Glutamatergic neuron (in vitro differentiated cells): ENCODE measurements around the gene VTI1A. TPM values are rescaled to one million over a fixed set of nuclear protein-coding genes. Genes with fewer than 3 reads are reported as not detected.

Experiments used
- DNase-seq: peaks from one replicate; pipeline ENCODE4 v3.0.0; 2022
- H3K27ac Mint-ChIP-seq: one replicate; pipeline ENCODE4 v1.8.0; 2020; ENCODE audit warnings: mild to moderate bottlenecking, mixed read lengths, inconsistent platforms; ENCODE audit not compliant: unreplicated experiment
- H3K27me3 Mint-ChIP-seq: one replicate; pipeline ENCODE4 v1.8.0; 2020; ENCODE audit warnings: mild to moderate bottlenecking, moderate library complexity, mixed read lengths, inconsistent platforms; ENCODE audit not compliant: unreplicated experiment
- H3K36me3 Mint-ChIP-seq: one replicate; pipeline ENCODE4 v1.8.0; 2020; ENCODE audit warnings: mild to moderate bottlenecking, mixed read lengths, inconsistent platforms; ENCODE audit not compliant: unreplicated experiment
- H3K4me1 Mint-ChIP-seq: one replicate; pipeline ENCODE4 v1.8.0; 2020; ENCODE audit warnings: mild to moderate bottlenecking, low read depth, mixed read lengths, inconsistent platforms; ENCODE audit not compliant: unreplicated experiment
- H3K4me3 Mint-ChIP-seq: one replicate; pipeline ENCODE4 v1.8.0; 2020; ENCODE audit warnings: mild to moderate bottlenecking, mixed read lengths, inconsistent platforms; ENCODE audit not compliant: unreplicated experiment
- H3K9me3 Mint-ChIP-seq: one replicate; pipeline ENCODE4 v1.8.0; 2020; ENCODE audit warnings: mild to moderate bottlenecking, moderate library complexity, mixed read lengths, inconsistent platforms; ENCODE audit not compliant: unreplicated experiment
- CTCF ChIP-seq: fragments of 200-600 bp; sonication (generic); IDR thresholded peaks from one replicate; pipeline ENCODE4 v1.5.0; 2021; ENCODE audit not compliant: partially characterized antibody, unreplicated experiment
- total RNA-seq: library from RNA; stranded (reverse); fragmentation: NEBNext Ultra II Directional; extraction: Animal tissue kit (Norgen Biotek cat#: 25700); gene quantifications from one replicate; pipeline ENCODE4 v1.2.1, GENCODE V29; 2021; ENCODE audit not compliant: unreplicated experiment

The VTI1A gene
- total RNA-seq, 1 donor from 2014 or later = 61.0 TPM

GRCh38 chr10:112839928-112840654, 393.1 kb downstream of the VTI1A start:
- H3K9me3 Mint-ChIP-seq = peaks cover 2% of the 10 kb centered on the region

GRCh38 chr10:112841549-112841948, 394.5 kb downstream of the VTI1A start:
- Mint-ChIP-seq H3K4me1 (no peaks in the 10 kb centered on the region), H3K36me3 (no peaks in the 10 kb centered on the region), H3K4me3 (no peak overlapping the region), H3K27me3 (no peaks in the 10 kb centered on the region), H3K27ac (no peak overlapping the region), H3K9me3 (peaks cover 2% of the 10 kb centered on the region)
- no peak for TF ChIP-seq CTCF
- DNase-seq = no peak

More at GRCh38 chr10:112839928-112840654, 393.1 kb downstream of the VTI1A start:
- no peak for DNase-seq
- Mint-ChIP-seq H3K36me3 (no peaks in the 10 kb centered on the region), H3K4me3 (no peak overlapping the region), H3K27me3 (no peaks in the 10 kb centered on the region), H3K27ac (no peak overlapping the region), H3K4me1 (peaks cover 9% of the 10 kb centered on the region)
- no peak for TF ChIP-seq CTCF

DNA sequence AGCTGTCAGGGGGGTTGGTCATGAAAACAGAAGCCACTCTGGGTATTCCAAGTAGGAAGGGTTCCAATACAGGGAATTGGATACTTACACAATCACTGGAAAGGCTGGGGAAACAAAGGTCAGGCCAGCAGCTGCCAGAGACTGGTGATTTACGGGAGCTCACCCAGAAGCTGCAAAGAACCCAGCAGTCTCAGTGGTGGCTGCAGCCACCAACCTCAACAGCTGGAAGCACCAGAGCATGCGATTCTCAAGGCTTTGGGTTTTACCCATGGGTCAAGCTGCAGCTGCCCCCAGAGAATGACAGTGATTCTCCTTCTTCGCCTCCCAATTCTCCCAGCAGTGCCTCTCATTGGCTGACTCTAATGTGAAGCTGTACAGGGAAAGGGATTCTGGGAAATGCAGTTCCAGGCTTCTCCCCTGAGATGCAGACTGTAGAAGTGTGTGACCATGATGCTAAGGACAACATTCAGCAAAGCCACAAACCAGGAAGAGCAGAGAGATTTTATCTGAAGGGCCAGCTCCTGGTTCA, 395.9 kb downstream of the VTI1A start:
- Mint-ChIP-seq H3K27me3 (no peaks in the 10 kb centered on the region), H3K9me3 (peaks cover 2% of the 10 kb centered on the region), H3K4me3 (no peak overlapping the region), H3K4me1 (no peaks in the 10 kb centered on the region), H3K36me3 (peaks cover 9% of the 10 kb centered on the region), H3K27ac (no peak overlapping the region)
- no peak for DNase-seq
- no peak for TF ChIP-seq CTCF

DNA sequence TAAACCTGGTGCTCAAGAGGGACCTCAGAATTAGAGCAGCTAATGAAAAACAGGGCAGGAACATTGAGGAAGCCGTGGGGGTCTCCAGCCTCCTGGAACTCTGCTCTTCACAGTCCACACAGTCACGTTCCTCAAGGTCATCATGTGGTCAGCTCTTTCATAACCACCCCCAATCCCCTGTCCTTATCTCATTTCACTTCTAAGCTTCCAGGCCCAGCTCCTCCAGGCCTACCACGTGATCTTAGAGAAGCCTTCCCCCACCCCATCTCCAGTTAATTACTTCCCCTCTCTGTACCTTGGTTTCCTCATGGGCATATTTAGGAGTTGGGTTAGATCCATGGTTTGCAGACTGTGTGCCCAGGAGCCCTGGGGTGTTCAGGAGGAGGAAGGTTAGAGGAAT, 396.6 kb downstream of the VTI1A start:
- Mint-ChIP-seq H3K27ac (no peak overlapping the region), H3K9me3 (no peaks in the 10 kb centered on the region), H3K36me3 (peaks cover 15% of the 10 kb centered on the region), H3K27me3 (no peaks in the 10 kb centered on the region), H3K4me1 (no peaks in the 10 kb centered on the region), H3K4me3 (no peak overlapping the region)
- TF ChIP-seq CTCF = no peak
- no peak for DNase-seq

DNA sequence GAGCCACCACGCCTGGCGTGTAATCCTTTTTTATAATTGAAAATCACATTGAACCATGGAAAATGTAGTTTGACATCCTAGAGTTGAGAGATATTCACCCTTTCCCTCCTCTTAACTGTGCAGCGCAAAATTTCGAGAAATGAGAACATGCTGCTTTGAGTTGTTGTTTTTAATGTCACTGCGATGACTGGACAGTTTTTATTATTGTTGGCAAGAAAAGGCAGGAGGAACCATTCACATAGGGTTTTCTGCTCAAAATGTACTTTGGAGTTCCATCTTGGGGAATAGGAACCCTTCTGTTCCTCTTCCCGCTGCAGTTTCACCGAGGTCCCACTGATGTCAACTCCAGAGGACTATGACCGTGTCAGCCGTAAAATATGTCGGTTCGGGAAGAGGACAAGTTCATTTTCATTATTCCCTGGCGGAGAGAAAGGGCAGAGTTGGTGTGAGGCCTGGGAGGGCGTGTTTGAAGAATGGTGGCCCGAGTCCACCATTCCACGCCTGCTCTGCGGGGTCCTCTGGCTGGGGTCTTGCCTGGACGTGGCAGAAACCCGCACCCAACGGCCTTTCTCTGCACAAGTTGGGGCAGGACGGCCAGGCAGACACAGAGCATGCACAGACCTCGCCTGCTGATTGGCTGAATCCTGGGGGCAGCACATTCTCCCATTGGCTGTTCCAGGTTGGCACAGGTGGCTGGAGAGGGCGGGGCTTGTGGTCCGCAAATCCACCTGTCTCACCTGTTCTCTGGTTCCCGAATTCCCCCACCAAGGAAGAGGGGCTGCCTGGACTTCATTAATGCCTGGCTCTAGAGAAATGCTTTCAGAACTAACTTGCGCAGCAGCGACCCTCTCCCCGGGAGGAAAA, 397.9 kb downstream of the VTI1A start:
- Mint-ChIP-seq H3K4me1 (no peaks in the 10 kb centered on the region), H3K27ac (no peak overlapping the region), H3K27me3 (no peaks in the 10 kb centered on the region), H3K4me3 (no peak overlapping the region), H3K36me3 (peaks cover 19% of the 10 kb centered on the region), H3K9me3 (no peaks in the 10 kb centered on the region)
- no peak for TF ChIP-seq CTCF
- no peak for DNase-seq
